ENCODE measurements around the gene GNG7.
"Not testable (repeated sequence)": the region's sequence is repeated elsewhere in the genome, so short reads cannot be mapped to it uniquely, and the experiment has no call there.

GNG7 gene

GRCh38 chr19:2617393-2618165 lies 84.9 kb downstream of the GNG7 start:
- ATAC-seq = no peak

GRCh38 chr19:2616741-2617392 lies 85.6 kb downstream of the GNG7 start:
- no peak for ATAC-seq

GRCh38 chr19:2615782-2616181 lies 86.7 kb downstream of the GNG7 start:
- no peak for ATAC-seq

- peak; percentile 52 to 55 for ATAC-seq
These were observed 88.8 kb downstream of the GNG7 start for GRCh38 chr19:2613507-2614295.

- no peak for ATAC-seq
These were observed 89.8 kb downstream of the GNG7 start for GRCh38 chr19:2612619-2613249.

GRCh38 chr19:2611483-2612464 lies 90.7 kb downstream of the GNG7 start:
- no peak for ATAC-seq

GRCh38 chr19:2610637-2611482 lies 91.6 kb downstream of the GNG7 start:
- peak; percentile 54 to 63 for ATAC-seq

GRCh38 chr19:2609389-2610116 lies 92.9 kb downstream of the GNG7 start:
- ATAC-seq = no peak

- not testable (repeated sequence) for ATAC-seq
These were observed 93.5 kb downstream of the GNG7 start for GRCh38 chr19:2609034-2609388.

- no peak for ATAC-seq
These were observed 93.9 kb downstream of the GNG7 start for GRCh38 chr19:2608602-2608922.

GRCh38 chr19:2607712-2608601 lies 94.5 kb downstream of the GNG7 start:
- ATAC-seq = peak; percentile 83 to 85

GRCh38 chr19:2606774-2607173 lies 95.7 kb downstream of the GNG7 start:
- not testable (repeated sequence) for ATAC-seq

GRCh38 chr19:2605889-2606288 lies 96.6 kb downstream of the GNG7 start:
- ATAC-seq = not testable (repeated sequence)

- ATAC-seq = no peak
These were observed 97.7 kb downstream of the GNG7 start for GRCh38 chr19:2604747-2605329.

- no peak for ATAC-seq
These were observed 99.2 kb downstream of the GNG7 start for GRCh38 chr19:2603334-2603733.

- ATAC-seq = no peak
These were observed 99.9 kb downstream of the GNG7 start for GRCh38 chr19:2602391-2603181.

GRCh38 chr19:2600914-2601870 lies 101.3 kb downstream of the GNG7 start:
- no peak for ATAC-seq
